Endodermal cell (in vitro differentiated cells): ENCODE results near the gene CD8A. TPM values are rescaled to one million over a fixed set of nuclear protein-coding genes. Genes with fewer than 3 reads are reported as not detected.

Experiments used
- DNase-seq: peaks from one replicate; pipeline ENCODE4 v3.0.0-alpha.2; 2017
- H3K27ac ChIP-seq: 2 replicates; pipeline ENCODE4 v1.5.1; 2013; ENCODE audit warnings: mild to moderate bottlenecking, low read depth, low read length, moderate library complexity
- H3K27me3 ChIP-seq: 2 replicates; pipeline ENCODE4 v1.6.1; 2013; ENCODE audit warnings: mild to moderate bottlenecking, low read length, moderate library complexity; ENCODE audit not compliant: insufficient read depth, control insufficient read depth, poor library complexity, severe bottlenecking
- H3K36me3 ChIP-seq: 2 replicates; pipeline ENCODE4 v1.7.0; 2013; ENCODE audit warnings: mild to moderate bottlenecking, low read length, moderate library complexity; ENCODE audit not compliant: control insufficient read depth, insufficient read depth
- H3K4me1 ChIP-seq: one replicate; pipeline ENCODE4 v1.7.0; 2013; ENCODE audit warnings: low read length; ENCODE audit not compliant: control insufficient read depth, insufficient read depth
- H3K4me3 ChIP-seq: 2 replicates; pipeline ENCODE4 v1.5.1; 2013; ENCODE audit warnings: mild to moderate bottlenecking, low read length, moderate library complexity
- H3K9ac ChIP-seq: 2 replicates; pipeline ENCODE4 v1.6.1; 2013; ENCODE audit warnings: mild to moderate bottlenecking, low read length, moderate library complexity; ENCODE audit not compliant: poor library complexity, severe bottlenecking; ENCODE audit errors: extremely low read depth
- H3K9me3 ChIP-seq: 2 replicates; pipeline ENCODE4 v1.6.1; 2013; ENCODE audit warnings: mild to moderate bottlenecking, low read length, moderate library complexity; ENCODE audit not compliant: control insufficient read depth
- H3K27ac Mint-ChIP-seq: 2 replicates; pipeline ENCODE4 v1.8.0; 2020; ENCODE audit warnings: mixed read lengths
- H3K27me3 Mint-ChIP-seq: 2 replicates; pipeline ENCODE4 v1.8.0; 2021; ENCODE audit warnings: mild to moderate bottlenecking, mixed read lengths; ENCODE audit not compliant: insufficient read depth
- H3K36me3 Mint-ChIP-seq: 2 replicates; pipeline ENCODE4 v1.8.0; 2020; ENCODE audit warnings: low read depth, mixed read lengths
- H3K4me1 Mint-ChIP-seq: 2 replicates; pipeline ENCODE4 v1.8.0; 2020; ENCODE audit warnings: mixed read lengths
- H3K4me3 Mint-ChIP-seq: 2 replicates; pipeline ENCODE4 v1.8.0; 2020; ENCODE audit warnings: mild to moderate bottlenecking, moderate library complexity, mixed read lengths
- H3K9me3 Mint-ChIP-seq: 2 replicates; pipeline ENCODE4 v1.8.0; 2020; ENCODE audit warnings: mild to moderate bottlenecking, mixed read lengths
- WGBS, 2 experiments: methylation state at CpG; one replicate each; pipeline versions ENCODE4 v1.1.5 to v1.1.7; 2013; ENCODE audit warnings: missing lambda C conversion rate in 2 of 2, mixed read lengths in 1 of 2; ENCODE audit not compliant: insufficient coverage in 1 of 2, insufficient read length in 1 of 2; 5-methylcytosine and 5-hydroxymethylcytosine counted together
- total RNA-seq, 2 donors: library from RNA; stranded (reverse); fragmentation: NEBNext Ultra II Directional in 1 of 2; extraction: Animal tissue kit (Norgen Biotek cat#: 25700) in 1 of 2; gene quantifications; 2 replicates in 1 of 2; 3 replicates in 1 of 2; pipeline ENCODE4 v1.2.1, GENCODE V29; 2021
- TF ChIP-seq, protein P1 (sequence below): fragments of 200-600 bp; sonication (generic); conservative IDR thresholded peaks from 2 replicates; pipeline ENCODE4 v1.5.0; 2021; ENCODE audit warnings: antibody characterized with exemption, mild to moderate bottlenecking

The CD8A gene
- total RNA-seq, 2 donors from 2014 or later: 0.18 TPM; not detected in 1

DNA sequence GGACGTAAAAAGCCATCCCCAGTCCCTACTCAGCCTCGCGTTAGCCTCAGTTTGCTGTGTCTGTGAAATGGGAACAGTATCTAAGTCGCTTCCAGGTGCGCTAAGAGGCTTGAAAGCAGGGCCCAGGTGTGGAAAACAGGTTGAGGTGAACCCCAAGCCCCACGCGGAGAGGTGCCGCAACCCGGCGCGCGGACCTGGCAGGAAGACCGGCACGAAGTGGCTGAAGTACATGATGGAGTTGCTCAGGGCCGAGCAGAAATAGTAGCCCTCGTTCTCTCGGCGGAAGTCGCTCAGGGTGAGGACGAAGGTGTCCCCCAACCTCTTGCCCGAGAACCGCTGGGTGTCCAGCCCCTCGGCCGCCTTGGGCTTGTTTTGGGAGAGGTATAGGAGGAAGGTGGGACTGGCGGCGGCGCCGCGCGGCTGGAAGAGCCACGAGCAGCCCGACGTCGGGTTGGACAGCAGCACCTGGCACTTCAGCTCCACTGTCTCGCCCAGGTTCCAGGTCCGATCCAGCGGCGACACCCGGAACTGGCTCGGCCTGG, 508 bp downstream of the CD8A start:
- H3K27ac ChIP-seq: no peak overlapping the region
- Mint-ChIP-seq H3K4me3 (peak overlapping the region; percentile 21), H3K27ac (no peak overlapping the region), H3K9me3 (peaks cover 6% of the 10 kb centered on the region), H3K4me1 (peaks cover 7% of the 10 kb centered on the region), H3K27me3 (peaks cover 86% of the 10 kb centered on the region), H3K36me3 (no peaks in the 10 kb centered on the region)
- no peak overlapping the region for H3K4me3 ChIP-seq
- WGBS, 2 experiments: 17 to 39% methylated on average over 15 to 40 of the region's 40 CpGs
- H3K9me3 ChIP-seq: no peaks in the 10 kb centered on the region
- peak; percentile 80 for DNase-seq
- TF ChIP-seq, protein P1, sequence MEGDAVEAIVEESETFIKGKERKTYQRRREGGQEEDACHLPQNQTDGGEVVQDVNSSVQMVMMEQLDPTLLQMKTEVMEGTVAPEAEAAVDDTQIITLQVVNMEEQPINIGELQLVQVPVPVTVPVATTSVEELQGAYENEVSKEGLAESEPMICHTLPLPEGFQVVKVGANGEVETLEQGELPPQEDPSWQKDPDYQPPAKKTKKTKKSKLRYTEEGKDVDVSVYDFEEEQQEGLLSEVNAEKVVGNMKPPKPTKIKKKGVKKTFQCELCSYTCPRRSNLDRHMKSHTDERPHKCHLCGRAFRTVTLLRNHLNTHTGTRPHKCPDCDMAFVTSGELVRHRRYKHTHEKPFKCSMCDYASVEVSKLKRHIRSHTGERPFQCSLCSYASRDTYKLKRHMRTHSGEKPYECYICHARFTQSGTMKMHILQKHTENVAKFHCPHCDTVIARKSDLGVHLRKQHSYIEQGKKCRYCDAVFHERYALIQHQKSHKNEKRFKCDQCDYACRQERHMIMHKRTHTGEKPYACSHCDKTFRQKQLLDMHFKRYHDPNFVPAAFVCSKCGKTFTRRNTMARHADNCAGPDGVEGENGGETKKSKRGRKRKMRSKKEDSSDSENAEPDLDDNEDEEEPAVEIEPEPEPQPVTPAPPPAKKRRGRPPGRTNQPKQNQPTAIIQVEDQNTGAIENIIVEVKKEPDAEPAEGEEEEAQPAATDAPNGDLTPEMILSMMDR: no peak
- H3K4me1 ChIP-seq: no peaks in the 10 kb centered on the region
- H3K27me3 ChIP-seq: peaks cover 81% of the 10 kb centered on the region
- no peak overlapping the region for H3K9ac ChIP-seq
- no peaks in the 10 kb centered on the region for H3K36me3 ChIP-seq

DNA sequence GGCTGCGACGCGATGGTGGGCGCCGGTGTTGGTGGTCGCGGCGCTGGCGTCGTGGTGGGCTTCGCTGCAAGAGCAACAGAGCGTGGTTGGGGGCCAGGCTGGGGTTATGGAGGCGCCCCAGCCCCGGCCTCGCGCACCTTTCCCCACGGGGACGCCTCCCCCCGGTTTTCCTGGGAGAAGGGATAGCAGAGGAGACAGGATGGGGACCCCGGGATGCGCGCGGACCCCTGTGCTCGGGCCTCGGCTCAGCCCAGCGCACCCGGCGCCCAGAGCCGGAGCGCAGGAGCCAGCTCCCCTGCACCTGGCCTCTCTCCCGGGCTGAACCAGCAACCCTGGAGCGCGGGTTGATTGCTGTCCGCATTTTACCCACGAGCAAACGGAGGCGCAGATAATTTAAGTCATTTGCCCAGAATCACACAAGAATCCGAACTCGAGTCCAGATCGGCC, 1.0 kb downstream of the CD8A start:
- Mint-ChIP-seq H3K9me3 (peaks cover 3% of the 10 kb centered on the region), H3K4me1 (peaks cover 7% of the 10 kb centered on the region), H3K27ac (no peak overlapping the region), H3K4me3 (peak overlapping the region; percentile 21), H3K36me3 (no peaks in the 10 kb centered on the region), H3K27me3 (peaks cover 81% of the 10 kb centered on the region)
- 27 to 35% methylated on average over 14 to 40 of the region's 40 CpGs for WGBS, 2 experiments
- TF ChIP-seq, protein P1: no peak
- no peaks in the 10 kb centered on the region for H3K4me1 ChIP-seq
- H3K4me3 ChIP-seq: no peak overlapping the region
- no peaks in the 10 kb centered on the region for H3K36me3 ChIP-seq
- DNase-seq: no peak
- no peaks in the 10 kb centered on the region for H3K9me3 ChIP-seq
- H3K27ac ChIP-seq: no peak overlapping the region
- H3K27me3 ChIP-seq: peaks cover 81% of the 10 kb centered on the region
- H3K9ac ChIP-seq: no peak overlapping the region

DNA sequence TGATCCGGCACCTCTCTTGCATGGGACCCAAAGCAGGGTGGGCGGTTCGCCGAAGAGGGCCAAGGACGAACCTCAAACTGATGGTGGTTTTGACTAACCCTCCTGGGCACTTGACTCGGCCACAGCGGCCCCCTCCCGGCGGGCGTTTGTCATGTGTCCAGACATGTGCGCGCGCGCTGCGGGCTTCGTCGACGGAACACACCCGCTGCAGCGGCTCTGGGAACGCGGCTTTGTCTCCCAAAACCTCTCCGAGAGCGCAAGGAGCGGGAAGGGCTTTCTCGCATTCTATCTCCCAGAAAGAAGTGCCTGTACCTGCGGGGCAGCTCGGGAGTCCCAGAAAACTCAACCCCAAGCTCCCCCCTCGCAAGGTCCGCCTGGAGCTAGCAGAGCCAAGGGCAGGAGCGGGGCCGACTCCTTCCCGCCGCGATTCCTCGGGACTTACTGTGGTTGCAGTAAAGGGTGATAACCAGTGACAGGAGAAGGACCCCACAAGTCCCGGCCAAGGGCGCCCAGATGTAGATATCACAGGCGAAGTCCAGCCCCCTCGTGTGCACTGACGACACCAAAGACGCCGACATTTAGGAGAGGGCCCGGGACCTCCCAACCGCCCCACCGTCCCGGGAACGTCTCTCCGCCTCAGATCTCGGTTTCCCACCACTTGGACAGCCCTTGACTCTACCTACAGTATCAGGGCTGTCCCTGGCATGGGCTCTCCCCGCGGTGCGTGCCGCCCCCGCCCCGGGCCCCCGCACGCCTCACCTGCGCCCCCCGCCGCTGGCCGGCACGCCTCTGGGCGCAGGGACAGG, 1.6 kb downstream of the CD8A start:
- H3K4me3 Mint-ChIP-seq: peak overlapping the region; percentile 24
- Histone ChIP-seq H3K9me3 (no peaks in the 10 kb centered on the region), H3K36me3 (no peaks in the 10 kb centered on the region), H3K4me1 (no peaks in the 10 kb centered on the region), H3K4me3 (no peak overlapping the region), H3K9ac (no peak overlapping the region), H3K27me3 (peaks cover 75% of the 10 kb centered on the region), H3K27ac (no peak overlapping the region)
- peaks cover 7% of the 10 kb centered on the region for H3K4me1 Mint-ChIP-seq
- TF ChIP-seq, protein P1: no peak
- peaks cover 75% of the 10 kb centered on the region for H3K27me3 Mint-ChIP-seq
- WGBS, 2 experiments: 13 to 15% methylated on average over 32 to 64 of the region's 64 CpGs
- H3K36me3 Mint-ChIP-seq: no peaks in the 10 kb centered on the region
- peaks cover 3% of the 10 kb centered on the region for H3K9me3 Mint-ChIP-seq
- DNase-seq: peak; percentile 87
- H3K27ac Mint-ChIP-seq: no peak overlapping the region
